ENCODE data around the gene LPO.

Gene LPO

DNA sequence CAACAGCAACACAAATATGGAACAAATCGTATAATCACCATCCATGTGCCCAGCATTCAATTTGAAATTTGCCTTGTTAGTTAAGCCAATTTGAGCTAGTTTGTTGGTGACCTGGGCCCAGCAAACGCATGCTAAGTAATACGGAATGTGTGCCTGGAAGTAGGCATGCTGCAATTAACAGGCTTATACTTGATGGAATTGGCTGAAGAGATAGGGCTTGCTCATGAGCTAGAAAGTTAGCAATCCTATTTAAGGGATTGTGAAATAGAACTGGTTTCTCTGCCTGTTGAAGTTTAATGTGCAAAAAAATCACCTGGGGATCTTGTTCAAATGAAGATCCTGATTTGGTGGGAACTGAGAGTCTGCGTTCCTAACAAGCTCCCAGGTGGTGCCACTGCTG, 8.5 kb upstream of the LPO start:
- DNase-seq: no peak

DNA sequence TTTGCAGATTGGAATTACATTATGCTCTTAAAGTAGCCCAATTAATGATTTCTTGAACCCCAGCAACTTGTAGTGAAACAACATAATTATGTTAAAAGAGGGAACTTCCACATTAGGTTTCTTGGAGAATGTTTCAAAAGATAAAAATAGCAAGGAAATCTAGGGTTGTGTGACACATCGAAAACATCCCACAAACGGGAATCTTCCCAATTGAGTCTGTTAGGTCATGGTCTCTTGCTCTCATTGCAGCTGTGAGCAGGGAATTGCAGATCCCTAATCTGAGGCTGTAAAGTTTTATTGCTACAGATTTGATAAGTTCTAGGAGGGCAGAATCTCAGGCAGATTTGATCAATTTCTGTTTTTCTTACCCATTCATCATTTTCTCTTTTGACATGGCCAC, 6.7 kb upstream of the LPO start:
- DNase-seq: peak; percentile 62 to 84

DNA sequence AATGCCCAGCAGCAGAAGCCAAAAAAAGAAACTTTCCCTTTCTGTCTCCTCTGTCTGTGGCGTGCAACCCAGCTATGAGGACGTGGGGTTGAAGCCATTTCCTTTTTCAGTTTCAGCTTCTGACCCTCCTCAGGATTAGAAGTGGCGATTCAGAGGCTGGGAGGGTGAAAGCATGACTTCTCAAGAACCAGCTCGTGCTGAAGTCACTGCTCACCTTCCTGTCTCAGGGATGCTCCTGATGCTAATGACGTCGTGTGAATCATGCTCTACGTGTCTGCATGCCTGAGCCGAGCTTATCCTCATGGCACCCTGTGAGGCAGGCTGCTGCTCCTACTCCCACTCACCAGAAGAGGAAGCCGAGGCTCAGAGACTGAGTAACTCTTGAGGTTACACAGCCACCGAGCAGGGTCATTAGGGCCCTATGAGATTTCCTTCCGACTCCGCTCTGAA, 5.7 kb upstream of the LPO start:
- peak; percentile 88 to 97 for DNase-seq

DNA sequence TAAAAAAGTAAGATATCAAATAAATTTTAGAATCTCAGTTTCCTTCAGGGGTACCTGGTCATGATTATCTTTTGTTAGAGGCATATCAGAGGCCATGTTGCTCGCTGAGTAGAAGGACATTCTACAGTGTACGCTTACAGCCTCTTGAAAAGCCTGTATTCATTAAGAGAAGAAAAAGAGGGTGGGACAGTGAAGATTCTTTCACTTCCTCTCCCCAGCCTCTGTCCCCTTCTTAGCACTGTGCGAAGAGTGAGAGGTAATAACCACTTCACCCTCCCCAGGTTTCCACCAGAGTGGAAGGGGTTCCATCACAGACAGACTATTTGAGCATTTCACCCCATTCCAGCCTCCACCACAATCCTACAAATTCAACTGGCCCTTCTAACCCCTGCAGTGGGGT, 4.8 kb upstream of the LPO start:
- peak; percentile 40 to 56 for DNase-seq

DNA sequence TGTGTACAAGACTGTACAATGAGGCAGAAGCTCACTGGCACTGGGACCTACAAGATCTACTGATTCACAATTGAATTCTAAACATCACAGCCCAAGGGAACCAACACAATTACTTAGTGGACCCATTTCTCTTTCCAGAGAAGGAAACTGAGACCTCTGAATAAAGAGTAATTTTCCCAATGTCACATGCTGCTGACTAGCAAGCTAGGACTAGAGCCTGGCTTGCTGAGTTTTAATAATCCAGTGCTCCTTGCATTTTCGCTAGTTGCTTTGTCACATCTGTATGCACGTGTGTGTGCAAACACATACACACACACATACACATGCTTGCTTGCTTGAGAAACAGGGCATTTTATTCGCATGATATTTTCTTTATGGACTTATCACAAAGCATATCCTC, 3.9 kb upstream of the LPO start:
- DNase-seq: no peak

DNA sequence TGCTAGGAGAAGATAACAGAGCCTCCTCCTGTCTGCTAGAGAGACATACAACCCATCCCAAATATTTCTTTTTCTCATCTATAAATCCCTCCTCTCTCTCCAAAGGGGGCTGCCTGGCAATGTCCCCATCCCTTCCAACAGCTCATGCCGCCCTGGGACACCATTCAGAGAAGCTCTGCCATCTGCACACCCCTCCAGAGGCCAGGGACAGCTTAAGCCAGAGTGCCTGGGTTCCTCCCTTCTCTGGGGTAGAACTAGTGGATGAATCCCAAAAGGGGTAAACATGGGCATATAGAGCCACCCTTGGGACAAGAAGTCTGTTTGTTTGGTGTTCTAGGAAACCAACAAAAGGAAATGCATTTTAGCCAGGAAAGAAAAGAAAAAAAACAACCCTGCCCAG, 2.6 kb upstream of the LPO start:
- no peak for DNase-seq

DNA sequence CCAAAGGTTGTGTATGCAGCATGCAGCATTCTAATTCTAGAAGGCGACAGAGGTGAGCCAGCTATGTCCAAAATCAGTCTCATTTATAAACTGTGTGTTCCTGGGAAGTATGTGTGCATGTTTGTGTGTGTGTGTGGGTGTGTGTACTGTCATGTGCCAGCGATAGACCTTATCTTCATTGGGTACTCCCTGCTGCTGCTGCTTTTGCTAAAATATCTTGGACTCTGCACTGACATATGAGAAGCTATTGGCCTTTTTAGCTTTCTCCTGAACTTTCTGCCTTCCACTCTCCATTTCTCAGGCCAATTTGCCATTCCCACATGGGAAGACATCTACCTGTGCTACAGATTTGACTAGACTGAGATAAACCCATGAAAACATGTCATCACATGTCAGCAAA, 2.0 kb upstream of the LPO start:
- DNase-seq: no peak

DNA sequence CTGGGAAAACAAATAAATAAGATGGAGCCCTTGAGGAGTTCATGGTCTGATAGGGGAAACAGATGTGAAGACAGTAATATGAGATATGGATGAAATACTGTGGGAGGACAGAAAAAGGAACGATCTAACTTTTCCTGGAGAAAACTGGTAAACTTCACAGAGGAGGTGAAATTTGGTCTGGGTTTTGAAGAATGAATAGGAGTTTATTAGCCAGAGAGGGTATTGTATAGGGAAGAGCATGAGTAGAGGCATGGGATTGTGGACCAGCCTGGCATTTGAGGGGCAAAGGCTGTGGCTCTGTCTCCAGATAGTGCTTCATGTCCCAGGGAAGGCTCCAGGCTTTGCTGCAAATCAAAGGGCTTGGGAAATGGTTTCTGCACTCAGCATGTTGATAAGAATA, 1.6 kb downstream of the LPO start:
- no peak for DNase-seq

DNA sequence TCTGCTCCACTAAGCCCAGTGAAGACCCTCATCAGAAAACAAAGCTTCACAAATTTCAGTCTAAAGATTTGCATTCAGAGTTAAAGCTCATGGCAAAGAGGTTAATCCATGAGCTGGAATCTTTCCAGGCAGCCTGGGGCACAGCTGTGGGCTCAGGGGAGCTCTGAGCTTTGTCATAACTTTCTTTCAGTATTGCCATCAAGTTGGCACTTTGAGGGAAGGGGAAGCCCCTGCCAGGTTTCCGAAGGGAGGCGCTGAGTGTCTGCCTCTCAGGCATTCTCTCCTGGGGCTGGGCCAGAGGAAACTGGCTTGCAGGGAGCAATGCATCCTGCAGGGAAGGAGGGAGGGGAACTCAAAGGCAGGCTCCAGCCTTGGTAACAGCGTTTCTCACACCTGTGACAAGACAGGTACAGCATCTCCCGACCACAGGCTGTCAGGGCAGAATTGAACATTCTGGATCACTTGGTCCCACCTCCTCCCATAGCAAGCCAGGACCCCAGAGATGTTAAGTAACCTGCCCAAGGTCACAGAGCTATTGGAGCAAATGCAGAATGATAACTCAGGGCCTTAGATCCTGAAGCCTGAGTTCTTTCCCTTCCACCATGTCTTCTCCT, 3.9 kb downstream of the LPO start:
- no peak for DNase-seq

DNA sequence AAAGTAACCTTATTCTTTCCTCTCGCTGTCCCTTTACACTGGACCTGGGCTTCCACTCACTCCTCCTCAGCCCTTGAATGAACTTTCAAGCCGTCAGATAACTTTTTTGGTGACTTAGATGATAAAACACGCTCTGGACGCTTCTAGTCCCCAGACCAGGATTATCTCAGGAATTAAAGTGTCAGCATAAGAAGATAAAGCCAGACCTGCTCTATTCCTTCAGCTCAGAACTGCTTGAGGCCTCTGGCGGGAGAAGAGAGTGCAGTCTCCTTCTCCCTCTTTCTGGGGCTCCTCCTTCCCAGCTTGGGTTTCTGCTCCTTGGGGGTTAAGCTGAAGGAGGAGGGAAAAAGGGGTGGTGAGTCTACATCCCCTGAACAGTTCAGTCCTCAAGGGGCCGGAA, 6.6 kb downstream of the LPO start:
- DNase-seq: no peak

DNA sequence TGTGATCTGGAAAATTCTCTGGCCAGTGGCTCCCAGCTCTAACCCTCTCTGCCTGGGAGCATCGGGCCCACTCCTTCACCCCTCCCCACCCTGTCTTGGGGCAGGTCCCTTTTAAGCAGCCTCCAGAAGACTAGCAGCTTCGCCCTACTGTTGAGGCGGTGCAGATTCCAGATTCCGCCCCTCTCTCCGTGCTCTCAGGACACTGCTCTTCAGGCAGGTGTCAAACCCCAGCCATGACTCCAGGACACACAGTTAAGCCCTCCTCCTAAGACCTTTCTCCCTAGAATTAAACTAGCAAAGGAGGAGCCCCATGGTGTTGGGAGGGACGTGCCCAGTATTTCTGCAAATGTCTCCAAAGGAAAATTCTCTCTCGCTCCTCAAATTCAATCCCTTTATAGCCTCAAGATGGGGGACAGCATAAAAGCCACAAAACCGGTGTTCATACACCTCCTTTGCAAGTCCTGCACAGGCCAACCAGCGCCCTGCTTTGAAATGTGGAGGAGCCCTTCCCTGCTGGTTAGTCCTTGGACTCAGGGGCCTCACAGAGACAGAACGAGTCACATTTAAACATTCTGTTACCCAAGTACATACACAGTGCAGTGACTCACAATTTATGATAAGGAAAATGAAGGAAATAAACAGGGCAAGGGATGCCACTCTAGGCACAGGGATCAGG, 7.2 kb downstream of the LPO start:
- DNase-seq: no peak

DNA sequence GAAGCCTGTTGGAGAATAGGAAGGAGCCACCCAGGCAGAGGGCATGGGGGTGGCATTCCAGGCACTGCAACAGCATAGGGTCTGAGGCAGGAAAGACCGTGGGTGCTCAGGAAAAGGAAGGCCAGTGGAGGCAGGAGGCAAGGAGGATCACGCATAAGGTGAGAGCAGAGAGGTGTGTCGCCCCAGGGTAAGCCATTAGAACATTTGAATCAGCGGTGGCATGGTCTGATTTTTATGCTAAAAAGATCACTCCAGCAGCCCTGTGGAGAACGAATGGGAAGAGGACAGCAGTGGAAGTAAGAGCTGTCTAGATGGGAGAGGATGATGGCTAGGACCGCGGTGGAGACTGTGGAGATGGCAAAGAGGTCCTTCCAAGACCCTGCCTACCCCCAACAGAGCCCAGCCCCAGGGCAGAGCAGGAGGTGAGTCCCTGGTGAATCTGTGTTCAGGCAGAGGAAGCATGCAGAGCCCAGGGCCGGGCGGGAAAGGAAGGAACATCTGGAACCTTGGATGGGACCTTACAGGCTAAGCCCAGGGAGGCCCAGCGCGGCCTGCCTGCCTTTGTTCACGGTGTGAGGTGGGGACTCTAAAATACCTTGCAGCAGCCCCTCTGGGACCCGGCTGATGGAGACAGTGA, 7.8 kb downstream of the LPO start:
- no peak for DNase-seq

DNA sequence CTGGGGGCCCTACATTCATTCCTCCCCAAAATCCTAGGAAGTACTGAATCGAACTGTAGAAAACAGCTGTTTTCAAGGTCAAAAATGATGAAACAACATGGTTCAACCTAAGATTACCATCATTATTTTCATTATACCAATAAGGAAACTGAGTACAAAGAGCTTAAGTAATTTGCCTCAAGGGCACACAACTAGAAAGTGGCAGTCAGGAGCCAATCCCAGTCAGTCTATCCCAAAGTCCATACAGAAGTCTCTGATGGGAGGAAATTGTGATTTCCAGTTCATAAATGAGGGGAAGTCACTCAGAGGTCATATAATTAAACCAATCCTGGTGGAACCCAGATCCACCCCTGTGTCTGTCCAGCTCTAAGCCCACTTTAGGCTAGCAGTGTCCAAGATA, 8.4 kb downstream of the LPO start:
- DNase-seq: no peak

DNA sequence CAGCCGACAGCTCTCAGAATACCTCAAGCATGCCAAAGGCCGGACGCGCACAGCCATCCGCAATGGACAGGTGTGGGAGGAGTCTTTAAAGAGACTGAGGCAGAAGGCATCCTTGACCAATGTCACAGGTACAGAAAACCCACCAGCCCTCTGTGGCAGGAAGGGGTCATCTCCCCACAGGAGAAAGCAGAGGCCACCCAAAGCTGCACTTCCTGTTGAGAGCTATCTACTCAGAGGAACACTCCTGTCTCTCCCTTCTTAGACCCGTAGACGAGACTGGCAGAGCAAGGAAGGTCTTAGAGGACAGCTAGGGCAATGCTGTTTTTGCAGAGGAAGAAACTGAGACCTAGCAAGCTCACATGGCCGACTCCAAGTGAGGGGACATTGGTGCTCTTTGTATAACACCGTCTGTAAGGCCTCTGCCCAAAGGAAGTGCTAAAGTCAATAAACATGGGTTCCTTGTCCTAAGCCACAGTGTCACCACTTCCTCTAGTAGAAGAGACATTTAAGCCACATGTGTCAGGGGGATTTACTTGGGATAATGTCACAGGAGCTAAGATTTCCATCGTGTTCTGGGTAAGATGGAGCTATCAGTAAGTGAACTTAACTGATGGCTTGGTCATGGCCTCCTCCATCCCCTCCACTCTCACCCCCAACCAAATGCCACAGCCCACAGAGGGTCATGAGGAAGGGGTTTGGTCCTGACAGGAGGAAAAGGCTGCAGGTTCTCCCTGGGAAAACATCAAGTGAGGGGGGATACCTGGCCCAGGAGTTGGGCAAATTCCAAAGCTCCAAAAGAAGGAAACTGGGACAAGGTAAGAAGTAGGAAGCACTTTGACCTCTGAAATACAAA, 9.4 kb downstream of the LPO start:
- DNase-seq: no peak

DNA sequence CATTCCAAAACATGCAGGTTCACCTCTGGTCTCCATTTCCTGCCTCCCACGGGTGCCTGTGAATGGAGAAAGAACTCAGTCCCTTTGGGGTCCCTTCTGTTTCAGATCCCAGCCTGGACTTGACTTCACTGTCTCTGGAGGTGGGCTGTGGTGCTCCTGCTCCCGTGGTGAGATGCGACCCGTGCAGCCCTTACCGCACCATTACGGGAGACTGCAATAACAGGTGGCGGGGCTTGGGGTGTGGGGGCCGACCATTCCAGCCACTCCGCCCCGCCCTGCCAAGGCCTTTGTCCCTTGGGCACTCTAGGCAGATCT, 10.5 kb downstream of the LPO start:
- no peak for DNase-seq

DNA sequence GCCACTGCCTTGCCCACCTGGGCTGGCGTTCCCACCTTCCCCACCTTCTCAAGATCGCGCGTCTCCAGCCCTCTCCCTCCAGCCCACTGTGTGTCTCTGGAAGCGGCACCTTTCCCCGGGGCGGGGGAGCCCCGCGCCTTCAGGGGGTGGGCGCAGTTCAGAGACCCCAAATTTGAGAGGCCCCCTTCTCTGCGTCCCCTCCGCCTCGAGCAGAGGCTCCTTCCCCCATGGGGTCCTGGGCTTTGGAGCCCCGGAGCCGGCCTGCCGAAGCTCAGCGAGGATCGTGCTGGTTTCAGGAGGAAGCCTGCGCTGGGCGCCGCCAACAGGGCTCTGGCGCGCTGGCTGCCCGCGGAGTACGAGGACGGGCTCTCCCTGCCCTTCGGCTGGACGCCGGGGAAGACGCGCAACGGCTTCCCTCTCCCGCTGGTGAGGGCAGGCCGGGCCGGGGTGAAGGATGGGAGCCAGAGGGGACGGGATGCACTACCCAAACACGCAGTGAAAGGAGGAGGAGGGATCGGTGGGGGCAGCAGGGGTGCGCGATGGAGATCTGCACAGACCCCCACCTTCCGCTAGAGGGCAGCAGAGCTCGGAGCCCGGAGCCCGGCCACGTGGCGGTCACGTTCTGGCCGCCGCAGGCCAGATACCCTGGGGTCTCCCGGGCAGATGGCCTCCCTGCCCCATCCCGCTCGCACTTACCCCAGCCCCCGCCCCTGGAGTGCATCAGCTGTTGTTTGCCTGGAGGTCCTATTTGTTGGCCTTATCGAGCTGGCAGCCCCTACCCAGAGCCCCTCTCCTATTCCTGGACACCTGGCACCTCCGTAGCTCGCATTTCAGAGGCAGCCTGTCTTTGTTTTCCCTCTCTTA, 11.1 kb downstream of the LPO start:
- DNase-seq: peak in 1 of 2 donors; percentile 76

DNA sequence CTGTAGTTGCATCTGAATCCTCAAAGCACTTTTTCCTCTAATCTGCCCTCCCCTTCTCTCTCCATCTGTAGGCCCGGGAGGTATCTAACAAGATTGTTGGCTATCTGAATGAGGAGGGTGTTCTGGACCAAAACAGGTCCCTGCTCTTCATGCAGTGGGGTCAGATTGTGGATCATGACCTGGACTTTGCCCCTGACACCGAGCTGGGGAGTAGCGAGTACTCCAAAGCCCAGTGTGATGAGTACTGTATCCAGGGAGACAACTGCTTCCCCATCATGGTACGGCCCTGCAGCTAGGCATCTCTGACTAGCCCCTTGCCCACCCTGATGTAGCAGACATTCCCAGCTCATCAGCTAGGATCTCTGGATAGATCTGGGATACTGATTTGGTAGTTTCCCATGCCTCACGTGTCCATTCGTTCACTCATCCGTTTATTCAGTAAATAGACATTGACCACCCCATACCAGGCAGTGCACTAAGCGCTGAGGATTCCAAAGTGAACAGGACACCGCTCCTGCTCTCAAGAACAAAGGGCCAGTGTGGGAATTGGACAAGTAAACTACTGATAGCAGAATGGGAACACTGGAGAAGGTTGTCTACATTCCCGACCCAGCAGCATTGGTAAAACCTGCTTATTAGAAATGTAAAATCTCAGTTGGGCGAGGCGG, 12.1 kb downstream of the LPO start:
- DNase-seq: no peak

DNA sequence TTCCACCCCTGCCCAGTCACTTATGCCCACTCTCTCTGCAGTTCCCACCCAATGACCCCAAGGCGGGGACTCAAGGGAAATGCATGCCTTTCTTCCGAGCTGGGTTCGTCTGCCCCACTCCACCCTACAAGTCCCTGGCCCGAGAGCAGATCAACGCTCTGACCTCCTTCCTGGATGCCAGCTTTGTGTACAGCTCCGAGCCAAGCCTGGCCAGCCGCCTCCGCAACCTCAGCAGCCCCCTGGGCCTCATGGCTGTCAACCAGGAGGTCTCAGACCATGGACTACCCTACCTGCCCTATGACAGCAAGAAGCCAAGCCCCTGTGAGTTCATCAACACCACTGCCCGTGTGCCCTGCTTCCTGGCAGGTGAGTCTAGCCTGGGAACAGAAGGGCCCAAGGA, 13.8 kb downstream of the LPO start:
- no peak for DNase-seq

DNA sequence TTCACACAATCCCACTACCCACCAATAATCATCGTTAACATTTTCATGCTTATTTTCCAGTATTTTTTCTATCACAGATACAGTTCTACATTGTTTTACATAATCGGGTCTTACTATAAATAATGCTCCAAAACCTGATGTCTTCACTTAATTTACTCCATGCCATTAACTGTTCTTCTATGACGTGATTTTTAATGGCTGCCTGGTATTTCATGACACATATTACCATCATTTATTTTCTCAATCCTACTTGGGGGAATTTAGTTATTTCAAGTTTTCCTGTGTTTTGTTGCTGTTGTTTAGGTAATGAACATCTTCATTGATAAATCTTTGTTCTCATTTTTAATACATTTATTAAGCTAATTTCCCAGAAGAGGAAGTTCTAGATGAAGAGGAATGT, 14.7 kb downstream of the LPO start:
- DNase-seq: no peak

DNA sequence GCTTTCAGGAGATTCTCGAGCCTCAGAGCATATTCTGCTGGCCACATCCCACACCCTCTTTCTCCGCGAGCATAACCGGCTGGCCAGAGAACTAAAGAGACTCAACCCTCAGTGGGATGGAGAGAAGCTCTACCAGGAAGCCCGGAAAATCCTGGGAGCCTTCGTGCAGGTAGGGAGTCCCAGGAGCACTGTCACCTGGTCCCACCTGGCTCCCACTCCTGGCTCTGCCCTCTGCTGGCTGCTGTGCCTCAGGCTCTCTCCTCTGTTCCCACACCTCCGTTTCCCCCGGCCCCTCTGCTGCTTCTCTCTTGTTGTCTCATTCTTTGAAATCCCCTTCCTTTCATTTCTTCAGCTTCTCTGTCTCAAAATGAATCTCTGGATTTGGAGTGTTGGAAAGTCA, 16.4 kb downstream of the LPO start:
- DNase-seq: no peak

DNA sequence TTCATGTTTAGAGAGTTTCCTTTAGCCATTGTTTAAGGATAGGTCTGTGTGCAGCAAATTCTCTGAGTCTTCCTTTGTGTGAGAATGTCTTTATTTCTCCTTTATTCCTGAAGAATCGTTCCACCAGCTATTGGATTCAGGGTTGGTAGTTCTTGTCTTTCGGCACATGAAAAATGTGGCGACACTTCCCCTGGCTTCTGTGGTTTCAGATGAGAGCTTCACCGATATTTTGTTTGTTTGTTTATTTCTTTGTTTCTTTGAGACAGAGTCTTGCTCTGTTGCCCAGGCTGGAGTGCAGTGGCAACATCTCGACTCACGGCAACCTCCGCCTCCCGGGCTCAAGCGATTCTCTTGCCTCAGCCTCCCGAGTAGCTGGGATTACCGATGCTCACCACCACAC, 23.8 kb downstream of the LPO start:
- no peak for DNase-seq

DNA sequence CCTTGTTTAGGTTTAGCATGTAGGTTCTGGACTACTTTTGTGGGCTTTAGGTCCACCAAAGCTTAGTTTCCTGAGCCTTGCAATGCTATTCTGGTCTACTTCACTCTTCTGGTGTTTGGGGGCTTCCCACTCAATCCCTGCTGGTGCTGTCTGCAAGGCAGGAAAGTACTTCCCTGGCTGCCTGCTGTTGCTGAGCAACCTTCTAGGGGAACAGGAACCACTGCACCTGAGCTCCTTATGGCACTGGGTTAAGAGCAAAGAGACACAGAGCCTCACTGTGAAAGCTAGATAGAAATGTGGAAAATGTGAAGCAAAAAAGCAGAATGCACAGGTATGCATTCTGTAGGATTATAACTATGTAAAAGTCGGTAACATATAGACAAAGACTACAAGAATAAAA, 25.4 kb downstream of the LPO start:
- DNase-seq: no peak
